WERI-Rb-1 (cell line): Measurements from ENCODE around the gene S100A1.

ENCODE experiments used
- DNase-seq: peaks from one replicate; pipeline ENCODE4 v3.0.0-alpha.2; 2020
- H3K27ac ChIP-seq: fragments of 250-450 bp; sonication (Bioruptor Pico); 2 replicates; pipeline ENCODE4 v1.5.1; 2020; ENCODE audit warnings: mild to moderate bottlenecking, moderate library complexity
- H3K27me3 ChIP-seq: fragments of 250-450 bp; sonication (Bioruptor Pico); 2 replicates; pipeline ENCODE4 v1.5.1; 2021; ENCODE audit warnings: mild to moderate bottlenecking, low read depth, moderate library complexity; ENCODE audit not compliant: insufficient read depth, severe bottlenecking
- H3K36me3 ChIP-seq: fragments of 250-450 bp; sonication (Bioruptor Pico); 2 replicates; pipeline ENCODE4 v1.5.1; 2020; ENCODE audit warnings: mild to moderate bottlenecking, moderate library complexity
- H3K4me3 ChIP-seq: 2 replicates; pipeline ENCODE4 v1.5.1; 2011; ENCODE audit warnings: low read depth, mild to moderate bottlenecking, control low read depth, low read length
- H3K9me3 ChIP-seq: fragments of 250-450 bp; sonication (Bioruptor Pico); 2 replicates; pipeline ENCODE4 v1.5.1; 2021; ENCODE audit warnings: mild to moderate bottlenecking, moderate library complexity; ENCODE audit not compliant: severe bottlenecking
- CTCF ChIP-seq: IDR thresholded peaks from 2 replicates; pipeline ENCODE4 v1.5.1; 2011; ENCODE audit warnings: low read depth, mild to moderate bottlenecking, control low read depth, inconsistent platforms, low read length

S100A1 gene

GRCh38 chr1:153597206-153597605 lies 31.0 kb upstream of the S100A1 start:
- no peak for TF ChIP-seq CTCF
- Histone ChIP-seq H3K36me3 (no peaks in the 10 kb centered on the region), H3K9me3 (no peaks in the 10 kb centered on the region), H3K4me3 (no peak overlapping the region), H3K27ac (no peak overlapping the region), H3K27me3 (no peaks in the 10 kb centered on the region)
- DNase-seq: no peak

- peak overlapping the region; percentile 28 for H3K27ac ChIP-seq
- no peaks in the 10 kb centered on the region for H3K36me3 ChIP-seq
- H3K4me3 ChIP-seq: no peak overlapping the region
- peak; percentile 76 for DNase-seq
- H3K27me3 ChIP-seq: no peaks in the 10 kb centered on the region
- no peaks in the 10 kb centered on the region for H3K9me3 ChIP-seq
- no peak for TF ChIP-seq CTCF
These were observed 29.7 kb upstream of the S100A1 start for GRCh38 chr1:153598309-153599172.

- H3K27me3 ChIP-seq: no peaks in the 10 kb centered on the region
- TF ChIP-seq CTCF: no peak
These were observed 28.4 kb upstream of the S100A1 start for GRCh38 chr1:153599847-153600246.

GRCh38 chr1:153602749-153603148 lies 25.5 kb upstream of the S100A1 start:
- DNase-seq: no peak
- Histone ChIP-seq H3K27ac (no peak overlapping the region), H3K36me3 (no peaks in the 10 kb centered on the region), H3K27me3 (no peaks in the 10 kb centered on the region), H3K4me3 (no peak overlapping the region), H3K9me3 (no peaks in the 10 kb centered on the region)
- no peak for TF ChIP-seq CTCF

More at GRCh38 chr1:153599847-153600246, 28.4 kb upstream of the S100A1 start:
- Histone ChIP-seq H3K4me3 (no peak overlapping the region), H3K36me3 (no peaks in the 10 kb centered on the region), H3K9me3 (no peaks in the 10 kb centered on the region), H3K27ac (no peak overlapping the region)
- DNase-seq: no peak

GRCh38 chr1:153606194-153606593 lies 22.0 kb upstream of the S100A1 start:
- no peak overlapping the region for H3K4me3 ChIP-seq
- no peak for DNase-seq
- no peaks in the 10 kb centered on the region for H3K36me3 ChIP-seq
- H3K27ac ChIP-seq: no peak overlapping the region
- TF ChIP-seq CTCF: no peak
- H3K9me3 ChIP-seq: no peaks in the 10 kb centered on the region
- H3K27me3 ChIP-seq: no peaks in the 10 kb centered on the region
